ENCODE data around the gene COL20A1.

The COL20A1 gene

GRCh38 chr20:63343460-63344445 lies 50.8 kb downstream of the COL20A1 start:
- no peak overlapping the region for H2BK12ac ChIP-seq (ENCODE audit: low read length)
- no peak overlapping the region for H3K27ac ChIP-seq (ENCODE audit: low read depth, low read length)
- H3K4me3 ChIP-seq (ENCODE audit: low read depth, low read length): no peak overlapping the region
- no peak overlapping the region for H3K4ac ChIP-seq (ENCODE audit: low read depth, low read length)
- H4K8ac ChIP-seq (ENCODE audit: low read depth, low read length): no peak overlapping the region
- no peaks in the 10 kb centered on the region for H3K4me1 ChIP-seq (ENCODE audit: control insufficient read depth in 1 of 2, insufficient read depth in 2 of 2, low read length in 2 of 2)
- no peak overlapping the region for H4K91ac ChIP-seq (ENCODE audit: low read depth, low read length)
- no peak overlapping the region for H2AK5ac ChIP-seq (ENCODE audit: low read length)
- H3K18ac ChIP-seq (ENCODE audit: low read length): no peak overlapping the region
- no peak overlapping the region for H2BK5ac ChIP-seq (ENCODE audit: low read depth, low read length, poor library complexity)
- no peak overlapping the region for H3K9ac ChIP-seq (ENCODE audit: low read length)
- H2BK120ac ChIP-seq (ENCODE audit: insufficient read depth, low read length, poor library complexity): no peak overlapping the region
- H3K79me2 ChIP-seq (ENCODE audit: control insufficient read depth, insufficient read depth, low read length, poor library complexity): no peaks in the 10 kb centered on the region
- no peak overlapping the region for H4K12ac ChIP-seq (ENCODE audit: low read depth, low read length)
- H3K36me3 ChIP-seq (ENCODE audit: control insufficient read depth in 1 of 2, insufficient read depth in 2 of 2, low read length in 2 of 2): no peaks in the 10 kb centered on the region
- H3K9me3 ChIP-seq (ENCODE audit: insufficient read depth, low read depth, low read length): peaks cover 4% of the 10 kb centered on the region
- no peak overlapping the region for H3K14ac ChIP-seq (ENCODE audit: low read length)
- H3K79me1 ChIP-seq (ENCODE audit: low read length): no peaks in the 10 kb centered on the region
- no peak overlapping the region for H3K23ac ChIP-seq (ENCODE audit: low read length)
- no peak for DNase-seq
- H3K4me2 ChIP-seq (ENCODE audit: low read length): no peak overlapping the region
- no CpG with 5 or more reads among the region's 37 CpGs for WGBS (ENCODE audit: extremely low coverage, insufficient coverage, insufficient read length)
- H2AFZ ChIP-seq (ENCODE audit: insufficient read depth, low read length, poor library complexity): no peak overlapping the region
- H3K27me3 ChIP-seq (ENCODE audit: insufficient read depth, low read length): no peaks in the 10 kb centered on the region

DNA sequence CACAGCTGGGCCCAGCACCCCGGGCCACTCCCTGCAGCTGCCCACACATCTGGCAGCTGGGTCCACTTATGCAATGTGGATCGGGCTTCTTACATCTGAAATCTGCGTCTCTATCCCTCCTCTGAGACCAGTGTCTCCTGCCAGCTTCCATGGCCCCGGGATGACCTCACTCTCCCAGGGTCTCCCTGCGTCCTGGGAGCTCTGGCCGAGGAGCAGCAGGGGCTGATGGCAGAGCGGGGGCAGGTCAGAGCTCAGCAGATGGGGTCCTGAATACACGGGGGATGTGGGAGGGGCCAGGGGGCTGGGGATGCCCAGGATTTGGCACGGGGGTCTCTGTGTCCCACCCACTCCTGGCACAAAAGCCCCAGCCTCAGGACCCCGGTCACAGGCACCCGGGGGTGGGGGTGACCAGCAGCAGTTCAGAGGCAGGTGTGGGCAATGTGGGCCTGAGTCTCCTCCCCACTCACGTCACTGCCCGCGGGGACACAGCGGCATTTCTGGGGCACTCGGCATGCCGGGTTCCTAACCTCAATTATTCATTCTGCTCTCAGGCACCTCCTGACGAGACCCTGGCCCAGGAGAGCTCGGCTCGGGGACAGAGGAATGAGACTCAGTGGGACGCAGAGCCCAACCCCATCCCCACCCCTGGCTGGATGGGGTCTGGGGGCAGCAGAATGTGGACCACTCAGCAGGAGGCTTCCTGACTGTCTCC lies 51.8 kb downstream of the COL20A1 start:
- H3K79me2 ChIP-seq (ENCODE audit: control insufficient read depth, insufficient read depth, low read length, poor library complexity): no peaks in the 10 kb centered on the region
- no peak overlapping the region for H4K8ac ChIP-seq (ENCODE audit: low read depth, low read length)
- H3K14ac ChIP-seq (ENCODE audit: low read length): no peak overlapping the region
- H2AFZ ChIP-seq (ENCODE audit: insufficient read depth, low read length, poor library complexity): no peak overlapping the region
- peaks cover 4% of the 10 kb centered on the region for H3K9me3 ChIP-seq (ENCODE audit: insufficient read depth, low read depth, low read length)
- no peak overlapping the region for H3K23ac ChIP-seq (ENCODE audit: low read length)
- H2BK12ac ChIP-seq (ENCODE audit: low read length): no peak overlapping the region
- no peak overlapping the region for H3K4ac ChIP-seq (ENCODE audit: low read depth, low read length)
- H3K4me2 ChIP-seq (ENCODE audit: low read length): no peak overlapping the region
- no peak overlapping the region for H4K91ac ChIP-seq (ENCODE audit: low read depth, low read length)
- H3K4me1 ChIP-seq (ENCODE audit: control insufficient read depth in 1 of 2, insufficient read depth in 2 of 2, low read length in 2 of 2): no peaks in the 10 kb centered on the region
- no peak overlapping the region for H3K18ac ChIP-seq (ENCODE audit: low read length)
- H2BK120ac ChIP-seq (ENCODE audit: insufficient read depth, low read length, poor library complexity): no peak overlapping the region
- H4K12ac ChIP-seq (ENCODE audit: low read depth, low read length): no peak overlapping the region
- no peaks in the 10 kb centered on the region for H3K36me3 ChIP-seq (ENCODE audit: control insufficient read depth in 1 of 2, insufficient read depth in 2 of 2, low read length in 2 of 2)
- H2BK5ac ChIP-seq (ENCODE audit: low read depth, low read length, poor library complexity): no peak overlapping the region
- no peaks in the 10 kb centered on the region for H3K79me1 ChIP-seq (ENCODE audit: low read length)
- no peak overlapping the region for H3K9ac ChIP-seq (ENCODE audit: low read length)
- H3K27ac ChIP-seq (ENCODE audit: low read depth, low read length): no peak overlapping the region
- H2AK5ac ChIP-seq (ENCODE audit: low read length): no peak overlapping the region
- no peak for DNase-seq
- H3K27me3 ChIP-seq (ENCODE audit: insufficient read depth, low read length): no peaks in the 10 kb centered on the region
- no peak overlapping the region for H3K4me3 ChIP-seq (ENCODE audit: low read depth, low read length)
- no CpG with 5 or more reads among the region's 21 CpGs for WGBS (ENCODE audit: extremely low coverage, insufficient coverage, insufficient read length)

DNA sequence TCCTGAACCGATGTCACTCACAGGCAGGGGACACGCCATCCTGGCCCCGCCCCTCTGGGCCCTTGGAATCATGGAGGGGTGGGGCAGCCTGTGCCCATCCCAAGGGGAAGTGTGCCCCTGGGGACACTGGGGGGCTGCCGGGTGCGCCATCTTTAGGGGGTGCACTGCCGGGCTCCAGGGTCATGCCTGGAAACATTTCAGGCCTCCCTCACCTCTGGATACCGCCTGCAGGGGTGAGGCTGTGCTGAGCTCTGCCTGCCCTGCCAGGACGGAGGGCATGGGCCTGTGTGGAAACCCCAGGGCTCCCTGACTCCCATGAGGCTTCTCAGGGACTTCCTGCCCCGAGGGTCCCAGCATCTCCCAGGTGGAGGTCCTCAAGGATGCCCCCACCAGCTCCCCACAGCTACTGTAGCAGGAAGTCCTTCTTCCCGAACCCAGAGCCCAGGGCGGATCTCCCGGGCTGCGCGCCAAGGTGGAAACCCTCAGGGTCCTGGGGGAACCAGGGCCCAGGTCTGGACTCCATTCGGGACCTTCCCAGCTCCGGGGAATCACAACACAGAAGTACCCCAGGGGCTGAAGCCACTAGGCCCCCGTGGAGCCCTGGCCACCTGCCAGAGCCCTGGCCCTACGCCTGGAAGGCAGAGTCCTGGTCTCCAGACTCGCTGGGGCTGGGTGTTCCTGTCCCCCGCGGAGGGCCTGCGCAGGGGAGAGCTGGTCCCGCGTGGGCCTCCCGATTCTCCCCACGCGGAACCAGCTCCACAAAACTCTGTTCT lies 52.5 kb downstream of the COL20A1 start:
- no peak overlapping the region for H3K4ac ChIP-seq (ENCODE audit: low read depth, low read length)
- no peak overlapping the region for H2AK5ac ChIP-seq (ENCODE audit: low read length)
- no peak overlapping the region for H2AFZ ChIP-seq (ENCODE audit: insufficient read depth, low read length, poor library complexity)
- no peak overlapping the region for H4K12ac ChIP-seq (ENCODE audit: low read depth, low read length)
- no peak overlapping the region for H2BK120ac ChIP-seq (ENCODE audit: insufficient read depth, low read length, poor library complexity)
- no peak overlapping the region for H3K9ac ChIP-seq (ENCODE audit: low read length)
- no CpG with 5 or more reads among the region's 27 CpGs for WGBS (ENCODE audit: extremely low coverage, insufficient coverage, insufficient read length)
- no peak overlapping the region for H3K4me3 ChIP-seq (ENCODE audit: low read depth, low read length)
- peaks cover 8% of the 10 kb centered on the region for H3K9me3 ChIP-seq (ENCODE audit: insufficient read depth, low read depth, low read length)
- no peak for DNase-seq
- H2BK5ac ChIP-seq (ENCODE audit: low read depth, low read length, poor library complexity): no peak overlapping the region
- H3K4me1 ChIP-seq (ENCODE audit: control insufficient read depth in 1 of 2, insufficient read depth in 2 of 2, low read length in 2 of 2): no peaks in the 10 kb centered on the region
- H3K18ac ChIP-seq (ENCODE audit: low read length): no peak overlapping the region
- H3K14ac ChIP-seq (ENCODE audit: low read length): no peak overlapping the region
- no peak overlapping the region for H4K91ac ChIP-seq (ENCODE audit: low read depth, low read length)
- H3K27ac ChIP-seq (ENCODE audit: low read depth, low read length): no peak overlapping the region
- no peak overlapping the region for H2BK12ac ChIP-seq (ENCODE audit: low read length)
- H3K23ac ChIP-seq (ENCODE audit: low read length): no peak overlapping the region
- H3K4me2 ChIP-seq (ENCODE audit: low read length): no peak overlapping the region
- no peak overlapping the region for H4K8ac ChIP-seq (ENCODE audit: low read depth, low read length)
- no peaks in the 10 kb centered on the region for H3K27me3 ChIP-seq (ENCODE audit: insufficient read depth, low read length)
- H3K79me2 ChIP-seq (ENCODE audit: control insufficient read depth, insufficient read depth, low read length, poor library complexity): no peaks in the 10 kb centered on the region
- H3K79me1 ChIP-seq (ENCODE audit: low read length): no peaks in the 10 kb centered on the region
- H3K36me3 ChIP-seq (ENCODE audit: control insufficient read depth in 1 of 2, insufficient read depth in 2 of 2, low read length in 2 of 2): no peaks in the 10 kb centered on the region

All from trophoblast cell (in vitro differentiated cells and primary cell).